Measurements from ENCODE around the gene ZC3H14. TPM values are rescaled to one million over a fixed set of nuclear protein-coding genes. Genes with fewer than 3 reads are reported as not detected.
"Not testable (repeated sequence)": the region's sequence is repeated elsewhere in the genome, so short reads cannot be mapped to it uniquely, and the experiment has no call there.

Gene ZC3H14
- total RNA-seq, 2 donors from 2014 or later, result 52.6 to 54.3 TPM

- peaks cover 8% of the 10 kb centered on the region for H3K4me1 ChIP-seq
- intact Hi-C loops (cut with DNase I), result no loop called here
- DNase-seq, result no peak
Observed at GRCh38 chr14:88519907-88520306, 42.9 kb upstream of the ZC3H14 start.

GRCh38 chr14:88521818-88522217 is 41.0 kb upstream of the ZC3H14 start:
- Histone ChIP-seq H3K9ac (ENCODE audit: low read depth in 2 of 2, low read length in 2 of 2) (no peak overlapping the region), H3K27ac (no peak overlapping the region), H3K4me3 (no peak overlapping the region), H3K36me3 (no peaks in the 10 kb centered on the region), H3K27me3 (no peaks in the 10 kb centered on the region), H3K9me3 (no peaks in the 10 kb centered on the region), H3K4me1 (peaks cover 3% of the 10 kb centered on the region)
- intact Hi-C loops (cut with DNase I), result no loop called here
- DNase-seq, result no peak
- TF ChIP-seq CTCF (IDR thresholded peaks at IDR 0.05), result no peak

More at GRCh38 chr14:88519907-88520306, 42.9 kb upstream of the ZC3H14 start:
- Histone ChIP-seq H3K9ac (ENCODE audit: low read depth in 2 of 2, low read length in 2 of 2) (no peak overlapping the region), H3K9me3 (no peaks in the 10 kb centered on the region), H3K4me3 (no peak overlapping the region), H3K27me3 (no peaks in the 10 kb centered on the region), H3K27ac (no peak overlapping the region), H3K36me3 (no peaks in the 10 kb centered on the region)
- TF ChIP-seq CTCF (IDR thresholded peaks at IDR 0.05), result no peak

GRCh38 chr14:88522393-88522792 is 40.4 kb upstream of the ZC3H14 start:
- Histone ChIP-seq H3K9ac (ENCODE audit: low read depth in 2 of 2, low read length in 2 of 2) (no peak overlapping the region), H3K9me3 (no peaks in the 10 kb centered on the region), H3K4me3 (no peak overlapping the region), H3K27ac (no peak overlapping the region), H3K36me3 (no peaks in the 10 kb centered on the region), H3K27me3 (no peaks in the 10 kb centered on the region), H3K4me1 (peaks cover 3% of the 10 kb centered on the region)
- no peak for DNase-seq
- no peak for TF ChIP-seq CTCF (IDR thresholded peaks at IDR 0.05)
- intact Hi-C loops (cut with DNase I), result no loop called here

- H3K9ac ChIP-seq (ENCODE audit: low read depth in 2 of 2, low read length in 2 of 2); H3K4me1 ChIP-seq; DNase-seq; H3K9me3 ChIP-seq; H3K27ac ChIP-seq; intact Hi-C loops (cut with DNase I); H3K4me3 ChIP-seq; H3K27me3 ChIP-seq; H3K36me3 ChIP-seq: not testable (repeated sequence)
Observed at GRCh38 chr14:88529889-88530288, 32.9 kb upstream of the ZC3H14 start.

- Histone ChIP-seq H3K36me3 (no peaks in the 10 kb centered on the region), H3K27me3 (no peaks in the 10 kb centered on the region), H3K4me1 (peaks cover 5% of the 10 kb centered on the region), H3K9me3 (no peaks in the 10 kb centered on the region), H3K4me3 (no peak overlapping the region), H3K27ac (no peak overlapping the region), H3K9ac (ENCODE audit: low read depth in 2 of 2, low read length in 2 of 2) (no peak overlapping the region)
- DNase-seq, result no peak
- intact Hi-C loops (cut with DNase I), result no loop called here
- TF ChIP-seq CTCF (IDR thresholded peaks at IDR 0.05), result no peak
Observed at GRCh38 chr14:88533064-88533602, 29.7 kb upstream of the ZC3H14 start.

GRCh38 chr14:88535149-88535548 is 27.7 kb upstream of the ZC3H14 start:
- Histone ChIP-seq H3K9ac (ENCODE audit: low read depth in 2 of 2, low read length in 2 of 2) (peak overlapping the region in 1 of 2 donors; percentile 64), H3K36me3 (no peaks in the 10 kb centered on the region), H3K4me1 (peaks cover 5% of the 10 kb centered on the region), H3K4me3 (no peak overlapping the region), H3K27ac (peak overlapping the region; percentile 67), H3K9me3 (no peaks in the 10 kb centered on the region), H3K27me3 (no peaks in the 10 kb centered on the region)
- DNase-seq, result peak; percentile 81
- intact Hi-C loops (cut with DNase I), result no loop called here
- TF ChIP-seq CTCF (IDR thresholded peaks at IDR 0.05), result peak; percentile 29
